Urinary bladder (tissue), 4 donors: ENCODE measurements around the gene COPG1. TPM values are rescaled to one million over a fixed set of nuclear protein-coding genes. Genes with fewer than 3 reads are reported as not detected.
"Not testable (repeated sequence)": the region's sequence is repeated elsewhere in the genome, so short reads cannot be mapped to it uniquely, and the experiment has no call there.

Experiments used
- DNase-seq: peaks from one replicate; pipeline ENCODE4 v3.0.0-alpha.2; 2015; ENCODE audit errors: extremely low spot score
- H3K27ac ChIP-seq: one replicate; pipeline ENCODE4 v1.5.1; 2013; ENCODE audit warnings: low read depth, mild to moderate bottlenecking, moderate library complexity
- H3K36me3 ChIP-seq: one replicate; pipeline ENCODE4 v1.6.1; 2013; ENCODE audit warnings: mild to moderate bottlenecking, moderate library complexity; ENCODE audit not compliant: insufficient read depth
- H3K4me1 ChIP-seq: one replicate; pipeline ENCODE4 v1.6.1; 2013; ENCODE audit warnings: mild to moderate bottlenecking, moderate library complexity; ENCODE audit not compliant: insufficient read depth
- H3K4me3 ChIP-seq: one replicate; pipeline ENCODE4 v1.5.1; 2013; ENCODE audit warnings: low read depth, low read length
- WGBS: extraction: QIAGEN DNeasy Blood & Tissue Kit; methylation state at CpG from one replicate; pipeline ENCODE4 v1.1.7; 2013; 5-methylcytosine and 5-hydroxymethylcytosine counted together
- polyA plus RNA-seq: library from polyadenylated mRNA; stranded (reverse); fragments of 200-250 nt; gene quantifications from one replicate; pipeline ENCODE4 v1.2.3, GENCODE V29; 2013
- total RNA-seq: library from RNA; depleted of rRNA; stranded (reverse); fragments of >200 nt; gene quantifications from one replicate; pipeline ENCODE4 v1.2.3, GENCODE V29; 2014
- donor health status: healthy with polysubstance abuse.
- donor health status: healthy.

Gene COPG1, protein sequence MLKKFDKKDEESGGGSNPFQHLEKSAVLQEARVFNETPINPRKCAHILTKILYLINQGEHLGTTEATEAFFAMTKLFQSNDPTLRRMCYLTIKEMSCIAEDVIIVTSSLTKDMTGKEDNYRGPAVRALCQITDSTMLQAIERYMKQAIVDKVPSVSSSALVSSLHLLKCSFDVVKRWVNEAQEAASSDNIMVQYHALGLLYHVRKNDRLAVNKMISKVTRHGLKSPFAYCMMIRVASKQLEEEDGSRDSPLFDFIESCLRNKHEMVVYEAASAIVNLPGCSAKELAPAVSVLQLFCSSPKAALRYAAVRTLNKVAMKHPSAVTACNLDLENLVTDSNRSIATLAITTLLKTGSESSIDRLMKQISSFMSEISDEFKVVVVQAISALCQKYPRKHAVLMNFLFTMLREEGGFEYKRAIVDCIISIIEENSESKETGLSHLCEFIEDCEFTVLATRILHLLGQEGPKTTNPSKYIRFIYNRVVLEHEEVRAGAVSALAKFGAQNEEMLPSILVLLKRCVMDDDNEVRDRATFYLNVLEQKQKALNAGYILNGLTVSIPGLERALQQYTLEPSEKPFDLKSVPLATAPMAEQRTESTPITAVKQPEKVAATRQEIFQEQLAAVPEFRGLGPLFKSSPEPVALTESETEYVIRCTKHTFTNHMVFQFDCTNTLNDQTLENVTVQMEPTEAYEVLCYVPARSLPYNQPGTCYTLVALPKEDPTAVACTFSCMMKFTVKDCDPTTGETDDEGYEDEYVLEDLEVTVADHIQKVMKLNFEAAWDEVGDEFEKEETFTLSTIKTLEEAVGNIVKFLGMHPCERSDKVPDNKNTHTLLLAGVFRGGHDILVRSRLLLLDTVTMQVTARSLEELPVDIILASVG
- total RNA-seq (127 TPM), polyA plus RNA-seq (66.5 TPM)

DNA sequence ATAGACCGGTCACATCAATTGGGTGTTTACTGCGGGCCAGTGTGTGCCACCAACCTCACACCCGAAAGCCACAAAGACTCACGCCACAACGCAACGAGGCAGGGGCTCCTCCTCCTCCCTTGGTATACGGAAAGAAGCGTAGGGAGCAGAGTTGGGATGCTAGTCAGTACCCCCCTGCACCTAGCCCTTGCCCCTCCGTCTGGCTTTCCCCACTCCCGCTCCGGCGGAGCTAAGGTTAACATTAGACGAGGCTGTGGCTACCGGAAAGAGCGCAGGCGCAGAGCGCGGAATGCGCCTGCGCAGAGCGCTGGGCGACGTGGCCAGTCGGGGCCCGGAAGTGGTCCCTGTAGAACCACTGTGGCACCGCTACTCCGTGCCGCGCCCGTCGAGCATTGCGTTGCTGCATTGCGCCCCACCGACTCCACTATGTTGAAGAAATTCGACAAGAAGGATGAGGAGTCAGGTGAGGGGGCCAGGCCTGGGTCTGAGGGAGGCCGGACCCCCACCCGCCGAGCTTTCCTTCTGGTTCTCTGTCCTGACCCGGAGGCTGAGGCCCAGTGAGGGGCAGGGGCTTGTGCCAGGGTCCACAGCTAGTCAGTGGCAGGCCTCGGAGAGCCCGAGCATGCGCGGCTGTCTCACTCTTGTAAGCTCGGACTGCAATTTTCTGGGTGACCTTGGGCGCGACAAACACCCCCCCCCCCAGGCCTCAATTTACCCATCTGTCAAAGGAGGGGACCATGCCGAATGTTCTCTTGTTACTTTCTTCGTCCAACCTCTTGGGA is at the start of gene COPG1:
TSS of gene COPG1 (plus strand) at position 323 of the 782 bp plus-strand sequence. CDS start at position 427, 104 bp downstream.
- WGBS: under 1% methylated on average over 48 of the region's 48 CpGs
- Histone ChIP-seq H3K36me3 (no peaks in the 10 kb centered on the region), H3K4me1 (peaks cover 2% of the 10 kb centered on the region), H3K27ac (peak within 1 kb of the TSS; percentile 83), H3K4me3 (peak within 1 kb of the TSS; percentile 96)
- DNase-seq: peak; percentile 65

DNA sequence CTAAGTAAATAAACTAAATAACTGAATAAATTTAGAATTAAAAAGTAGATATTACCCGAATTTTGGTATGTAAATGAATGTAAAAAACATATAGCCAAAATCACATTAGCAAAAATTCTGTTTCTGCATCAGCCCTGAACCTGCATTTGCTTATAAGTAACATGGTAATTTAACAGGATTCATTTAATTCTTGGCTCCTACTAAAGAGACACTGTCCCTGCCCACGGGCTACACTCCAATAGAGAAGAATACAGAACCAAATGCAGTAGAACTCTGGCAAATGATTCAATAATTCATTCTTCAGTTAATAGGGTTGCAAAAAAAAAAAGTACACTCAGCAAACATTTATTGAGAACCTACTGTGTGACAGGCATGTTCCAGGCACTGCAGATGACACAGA is 44.9 kb upstream of the COPG1 start:
- H3K36me3 ChIP-seq: no peaks in the 10 kb centered on the region
- WGBS: 71% methylated on average over 2 of the region's 2 CpGs

DNA sequence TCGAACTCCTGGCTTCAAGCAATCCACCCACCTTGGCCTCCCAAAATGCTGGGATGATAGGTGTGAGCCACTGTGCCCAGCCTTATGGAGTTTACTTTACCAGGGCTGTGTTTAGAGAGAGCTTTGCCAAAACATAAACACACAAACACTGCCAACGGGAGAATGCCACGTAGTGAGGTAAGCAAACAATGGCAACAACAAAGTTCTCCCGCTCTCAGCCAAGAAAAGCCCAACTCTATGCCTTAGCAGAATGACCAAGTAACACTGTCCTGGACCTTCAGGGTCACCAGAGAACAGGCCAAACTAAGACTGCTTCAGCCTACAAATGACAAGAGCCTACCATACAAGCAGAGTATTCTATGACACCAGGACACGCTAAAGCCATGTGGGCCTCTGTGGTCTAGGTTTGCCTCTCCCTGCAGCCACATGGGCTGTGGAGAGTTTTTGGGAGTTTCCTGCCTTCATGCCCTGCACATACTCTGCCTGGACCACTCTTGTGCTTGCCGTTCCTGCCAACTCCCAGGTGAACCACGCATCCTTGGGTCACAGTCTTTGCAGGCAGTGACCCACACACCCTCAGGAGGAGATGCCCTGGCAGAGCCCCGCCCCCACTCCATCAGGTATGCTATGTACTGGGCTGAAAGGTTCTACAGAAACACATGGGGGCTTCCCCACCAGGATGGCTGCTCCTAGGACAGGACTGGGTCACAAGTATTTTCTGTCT is 44.1 kb upstream of the COPG1 start:
- no peak for DNase-seq

More for the DNA sequence above, 44.9 kb upstream of the COPG1 start:
- H3K4me1 ChIP-seq: no peaks in the 10 kb centered on the region
- H3K27ac ChIP-seq: no peak overlapping the region
- DNase-seq: no peak
- H3K4me3 ChIP-seq: no peak overlapping the region

DNA sequence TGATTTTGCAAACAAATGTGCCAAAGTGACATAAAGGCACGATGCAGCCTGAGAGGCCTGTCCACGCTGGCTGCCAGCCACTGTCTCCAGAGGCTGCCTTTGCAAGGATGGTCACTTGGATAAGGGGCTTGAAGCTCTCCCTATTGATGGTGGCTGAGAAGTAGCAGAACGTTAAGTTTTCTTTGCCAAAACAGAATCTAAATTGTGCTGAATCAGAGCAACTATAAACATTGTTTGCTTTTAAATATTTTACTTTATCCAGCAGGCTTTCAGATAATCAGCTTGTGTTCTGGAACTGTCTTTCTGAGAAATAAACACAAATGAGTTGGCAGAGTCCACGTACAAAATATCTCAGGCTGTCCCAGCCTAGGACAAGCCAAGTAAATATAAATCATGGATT is 41.9 kb upstream of the COPG1 start:
- 28% methylated on average over 4 of the region's 4 CpGs for whole genome bisulfite sequencing
- Histone ChIP-seq H3K4me3 (no peak overlapping the region), H3K36me3 (no peaks in the 10 kb centered on the region), H3K27ac (no peak overlapping the region), H3K4me1 (no peaks in the 10 kb centered on the region)
- DNase-seq: peak; percentile 58

More for the DNA sequence above, 44.1 kb upstream of the COPG1 start:
- H3K27ac ChIP-seq: no peak overlapping the region
- WGBS: 85% methylated on average over 8 of the region's 8 CpGs
- H3K4me3 ChIP-seq: no peak overlapping the region
- H3K4me1 ChIP-seq: no peaks in the 10 kb centered on the region
- H3K36me3 ChIP-seq: no peaks in the 10 kb centered on the region

DNA sequence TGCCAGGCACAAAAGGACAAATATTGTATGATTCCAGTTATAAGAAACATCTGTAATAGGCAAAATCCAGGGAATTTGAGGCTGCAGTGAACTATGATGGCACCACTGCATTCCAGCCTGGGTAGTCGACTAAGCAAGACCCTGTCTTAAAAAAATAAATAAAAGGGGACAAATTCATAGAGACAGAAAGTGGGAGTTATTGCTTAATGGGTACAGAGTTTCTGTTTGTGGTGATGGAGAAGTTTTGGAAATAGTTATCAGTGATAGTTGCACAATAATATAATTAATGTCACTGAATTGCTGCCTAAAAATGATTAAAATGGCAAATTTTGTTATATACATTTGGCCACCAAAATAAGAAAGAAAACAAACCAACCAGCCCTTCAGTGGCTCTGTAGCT is 38.1 kb upstream of the COPG1 start:
- no peak overlapping the region for H3K27ac ChIP-seq
- no peaks in the 10 kb centered on the region for H3K4me1 ChIP-seq
- WGBS: 55% methylated on average over 1 of the region's 1 CpG

DNA sequence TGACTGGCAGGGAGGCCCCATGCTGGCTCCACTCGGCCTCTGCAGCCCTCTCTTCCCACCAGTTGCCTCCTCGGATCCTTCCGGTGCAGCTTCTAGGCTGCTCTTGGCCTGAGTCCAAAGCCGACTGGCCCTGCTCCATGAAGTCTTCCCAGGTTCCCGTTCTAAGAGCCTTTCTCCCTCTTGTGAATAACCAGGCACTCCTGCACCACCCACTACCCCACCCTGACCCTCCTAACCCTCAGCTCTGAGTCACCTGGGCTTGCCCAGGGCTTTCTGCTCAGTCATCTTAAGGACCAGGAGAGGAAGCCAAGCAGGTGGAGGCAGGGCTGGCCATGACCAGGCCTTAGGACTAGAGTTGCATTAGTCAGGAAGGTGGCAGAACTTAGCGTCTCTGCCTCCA is 37.6 kb upstream of the COPG1 start:
- H3K4me3 ChIP-seq: no peak overlapping the region
- no peaks in the 10 kb centered on the region for H3K4me1 ChIP-seq
- no peak for DNase-seq
- peak overlapping the region; percentile 69 for H3K27ac ChIP-seq
- WGBS: 11% methylated on average over 6 of the region's 6 CpGs
- H3K36me3 ChIP-seq: no peaks in the 10 kb centered on the region

More for the DNA sequence above, 38.1 kb upstream of the COPG1 start:
- Histone ChIP-seq H3K36me3 (no peaks in the 10 kb centered on the region), H3K4me3 (no peak overlapping the region)
- no peak for DNase-seq

DNA sequence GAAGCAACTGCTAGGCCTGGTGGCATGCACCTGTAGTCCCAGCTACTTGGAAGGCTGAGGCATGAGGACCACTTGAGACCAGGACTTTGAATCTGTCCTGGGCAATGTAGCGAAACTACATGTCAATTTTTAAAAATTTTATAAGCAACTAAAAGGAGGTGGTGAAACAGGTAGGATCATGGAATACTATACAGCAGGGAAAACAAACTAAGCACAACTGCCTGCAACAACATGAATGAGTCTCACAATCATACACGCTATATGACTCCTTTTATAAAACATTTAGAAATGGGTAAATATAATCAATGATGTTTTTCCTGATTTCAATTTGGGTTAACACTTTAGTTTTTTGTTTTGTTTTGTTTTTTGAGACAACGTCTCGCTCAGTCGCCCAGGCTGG is 36.2 kb upstream of the COPG1 start:
- no peaks in the 10 kb centered on the region for H3K36me3 ChIP-seq
- H3K27ac ChIP-seq: no peak overlapping the region
- H3K4me3 ChIP-seq: no peak overlapping the region
- no peak for DNase-seq
- no peaks in the 10 kb centered on the region for H3K4me1 ChIP-seq
- 97% methylated on average over 5 of the region's 5 CpGs for WGBS

DNA sequence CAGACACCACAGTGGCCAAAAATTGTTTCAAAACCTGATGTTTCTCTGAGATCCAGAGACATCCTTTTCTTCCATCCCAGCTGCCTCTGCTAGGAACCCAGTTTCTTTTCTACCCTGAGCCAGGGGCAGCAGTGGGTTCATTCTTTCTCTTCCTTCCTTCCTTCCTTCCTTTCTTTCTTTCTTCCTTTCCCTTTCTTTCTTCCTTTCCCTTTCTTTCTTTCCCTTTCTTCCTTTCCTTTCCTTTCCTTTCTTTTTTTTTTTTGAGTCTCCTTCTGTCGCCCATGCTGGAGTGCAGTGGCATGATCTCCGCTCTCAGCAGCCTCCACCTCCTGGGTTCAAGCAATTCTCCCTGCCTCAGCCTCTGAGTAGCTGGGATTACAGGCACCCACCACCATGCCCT is 30.7 kb upstream of the COPG1 start:
- Histone ChIP-seq H3K36me3 (no peaks in the 10 kb centered on the region), H3K4me1 (no peaks in the 10 kb centered on the region), H3K4me3 (no peak overlapping the region), H3K27ac (no peak overlapping the region)
- DNase-seq: no peak
- 94% methylated on average over 2 of the region's 2 CpGs for WGBS

DNA sequence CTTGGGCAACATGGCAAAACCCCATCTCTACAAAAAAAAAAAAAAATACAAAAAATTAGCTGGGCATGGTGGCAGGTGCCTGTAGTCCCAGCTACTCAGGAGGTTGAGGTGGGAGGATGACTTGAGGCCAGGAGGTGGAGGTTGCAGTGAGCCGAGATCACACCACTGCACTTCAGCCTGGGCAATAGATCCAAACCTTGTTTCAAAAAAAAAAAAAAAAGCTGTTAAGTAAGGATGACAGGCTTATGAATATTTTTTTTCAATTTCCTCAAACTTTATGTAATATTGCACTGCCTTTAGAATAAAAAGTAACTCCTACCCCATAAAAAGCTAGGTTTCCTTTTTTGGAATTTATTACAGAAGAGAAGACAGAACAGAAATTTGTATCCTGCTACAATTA is 25.0 kb upstream of the COPG1 start:
- WGBS: 42% methylated on average over 1 of the region's 1 CpG

DNA sequence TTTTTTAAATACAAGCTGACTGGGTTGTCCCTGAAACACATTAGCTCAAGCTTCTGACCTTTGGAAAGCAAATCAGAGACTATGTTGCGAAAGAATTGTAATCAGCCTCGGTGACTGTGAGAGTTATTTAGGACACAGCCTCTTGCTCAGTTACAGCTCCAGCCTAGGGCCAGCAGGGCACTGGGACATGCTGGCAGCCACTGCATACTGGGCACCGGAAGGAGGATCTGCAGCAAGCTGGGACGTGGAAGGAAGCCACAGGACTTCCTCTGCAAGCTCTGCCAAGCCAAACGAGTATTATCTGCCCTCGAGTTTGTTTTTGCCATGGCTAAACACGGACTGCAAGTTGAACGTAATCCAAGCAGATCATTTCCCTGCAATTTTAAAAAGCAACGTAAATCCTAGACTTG is 24.4 kb upstream of the COPG1 start:
- no peak overlapping the region for H3K4me3 ChIP-seq
- H3K36me3 ChIP-seq: no peaks in the 10 kb centered on the region
- peaks cover 2% of the 10 kb centered on the region for H3K4me1 ChIP-seq
- no peak for DNase-seq
- no peak overlapping the region for H3K27ac ChIP-seq
- 2% methylated on average over 9 of the region's 9 CpGs for WGBS

More for the DNA sequence above, 25.0 kb upstream of the COPG1 start:
- not testable (repeated sequence) for H3K4me1 ChIP-seq, DNase-seq, H3K27ac ChIP-seq, H3K36me3 ChIP-seq, H3K4me3 ChIP-seq

DNA sequence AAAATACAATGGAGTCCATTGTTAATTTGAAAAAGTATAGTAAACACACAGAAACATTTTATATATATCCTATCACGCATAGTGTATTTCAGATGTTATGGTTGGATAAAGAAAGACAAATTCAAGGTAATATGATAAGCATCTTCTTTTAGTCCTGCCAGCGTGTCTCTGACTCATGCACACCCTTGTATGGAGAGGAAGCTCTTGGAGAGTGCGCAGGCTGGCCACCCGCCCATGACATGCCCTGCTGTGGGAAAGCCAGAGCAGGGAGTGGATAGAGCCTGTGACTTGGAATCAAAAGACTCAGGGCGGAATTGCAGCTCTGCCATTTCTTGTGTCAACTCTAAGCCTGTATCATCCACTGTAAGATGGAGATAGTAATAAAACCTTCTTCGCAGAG is 23.0 kb upstream of the COPG1 start:
- peaks cover 2% of the 10 kb centered on the region for H3K4me1 ChIP-seq
- 25% methylated on average over 6 of the region's 6 CpGs for WGBS

DNA sequence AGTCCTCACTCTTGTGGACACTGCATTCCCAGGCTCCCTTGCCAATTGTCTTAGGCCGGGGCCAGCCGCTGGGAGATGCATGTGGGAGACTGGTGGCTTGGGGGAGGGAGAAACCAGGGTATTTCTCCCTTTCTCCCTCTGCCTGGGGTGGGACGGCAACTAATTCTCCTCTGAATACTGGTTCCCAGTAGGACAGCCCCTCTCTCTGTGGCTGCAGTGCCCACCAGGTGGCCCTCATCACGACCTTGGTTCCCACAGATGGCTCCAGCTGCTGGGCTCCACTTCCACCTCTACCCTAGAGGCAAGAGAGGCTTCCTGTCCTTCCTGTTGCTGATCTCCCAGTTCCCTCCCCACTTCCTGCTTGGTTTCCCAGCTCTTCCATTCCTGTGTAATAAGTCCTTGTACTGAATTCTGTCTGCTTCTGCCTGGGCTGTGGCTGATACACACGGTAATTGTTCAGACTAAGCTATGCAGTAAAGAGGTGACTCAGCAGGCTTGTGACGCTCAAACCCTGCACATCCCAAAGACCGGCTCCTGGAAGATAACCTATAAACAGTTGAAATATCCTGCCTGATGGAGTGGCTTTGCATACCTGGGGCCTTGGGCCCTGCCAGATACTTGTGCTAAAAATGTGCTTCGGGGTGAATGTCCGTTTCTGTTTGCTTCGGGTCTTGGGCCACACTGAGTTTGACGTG is 20.4 kb upstream of the COPG1 start:
- Histone ChIP-seq H3K27ac (no peak overlapping the region), H3K36me3 (no peaks in the 10 kb centered on the region), H3K4me3 (no peak overlapping the region), H3K4me1 (peaks cover 2% of the 10 kb centered on the region)
- no peak for DNase-seq
- WGBS: 34% methylated on average over 11 of the region's 11 CpGs

More for the DNA sequence above, 23.0 kb upstream of the COPG1 start:
- no peak for DNase-seq
- Histone ChIP-seq H3K27ac (peak overlapping the region; percentile 61), H3K36me3 (no peaks in the 10 kb centered on the region), H3K4me3 (no peak overlapping the region)
